DMS153 treated with DMSO at 0.1 percent for 48 hours (cell line): ENCODE data around the gene PPP4R2.

Experiments used
- DNase-seq: peaks from one replicate; lab custom pipeline; 2025; ENCODE audit not compliant: unreplicated experiment; lab: John Stamatoyannopoulos, UW

PPP4R2 gene

GRCh38 chr3:73068419-73068818, 71.8 kb downstream of the PPP4R2 start:
- no peak for DNase-seq

- no peak for DNase-seq
These were observed 72.6 kb downstream of the PPP4R2 start for GRCh38 chr3:73069187-73069586.

GRCh38 chr3:73069775-73070444, 73.3 kb downstream of the PPP4R2 start:
- no peak for DNase-seq

GRCh38 chr3:73070675-73071575, 74.3 kb downstream of the PPP4R2 start:
- DNase-seq: no peak

GRCh38 chr3:73071952-73072351, 75.3 kb downstream of the PPP4R2 start:
- DNase-seq: no peak

GRCh38 chr3:73072634-73073033, 76.0 kb downstream of the PPP4R2 start:
- no peak for DNase-seq

- DNase-seq: no peak
These were observed 76.6 kb downstream of the PPP4R2 start for GRCh38 chr3:73073091-73073707.

- DNase-seq: no peak
These were observed 78.2 kb downstream of the PPP4R2 start for GRCh38 chr3:73074781-73075180.

GRCh38 chr3:73080216-73080966, 83.8 kb downstream of the PPP4R2 start:
- DNase-seq: no peak

GRCh38 chr3:73081140-73081539, 84.5 kb downstream of the PPP4R2 start:
- no peak for DNase-seq

GRCh38 chr3:73084170-73084569, 87.6 kb downstream of the PPP4R2 start:
- DNase-seq: no peak

- no peak for DNase-seq
These were observed 89.5 kb downstream of the PPP4R2 start for GRCh38 chr3:73086071-73086494.

- DNase-seq: no peak
These were observed 97.5 kb downstream of the PPP4R2 start for GRCh38 chr3:73094129-73094528.

GRCh38 chr3:73094951-73095350, 98.3 kb downstream of the PPP4R2 start:
- no peak for DNase-seq

GRCh38 chr3:73096169-73096568, 99.6 kb downstream of the PPP4R2 start:
- no peak for DNase-seq

- DNase-seq: no peak
These were observed 101.4 kb downstream of the PPP4R2 start for GRCh38 chr3:73098026-73098425.

- no peak for DNase-seq
These were observed 102.3 kb downstream of the PPP4R2 start for GRCh38 chr3:73098873-73099272.

- DNase-seq: peak; percentile 37
These were observed 104.3 kb downstream of the PPP4R2 start for GRCh38 chr3:73100741-73101559.

GRCh38 chr3:73101881-73102280, 105.3 kb downstream of the PPP4R2 start:
- no peak for DNase-seq

- DNase-seq: no peak
These were observed 110.6 kb downstream of the PPP4R2 start for GRCh38 chr3:73107215-73107614.
